Measurements from ENCODE around the gene PRND. TPM values are rescaled to one million over a fixed set of nuclear protein-coding genes. Genes with fewer than 3 reads are reported as not detected.
"Not testable (repeated sequence)": the region's sequence is repeated elsewhere in the genome, so short reads cannot be mapped to it uniquely, and the experiment has no call there.

PRND gene
- total RNA-seq, 1 donor from 2014 or later = 371 TPM

DNA sequence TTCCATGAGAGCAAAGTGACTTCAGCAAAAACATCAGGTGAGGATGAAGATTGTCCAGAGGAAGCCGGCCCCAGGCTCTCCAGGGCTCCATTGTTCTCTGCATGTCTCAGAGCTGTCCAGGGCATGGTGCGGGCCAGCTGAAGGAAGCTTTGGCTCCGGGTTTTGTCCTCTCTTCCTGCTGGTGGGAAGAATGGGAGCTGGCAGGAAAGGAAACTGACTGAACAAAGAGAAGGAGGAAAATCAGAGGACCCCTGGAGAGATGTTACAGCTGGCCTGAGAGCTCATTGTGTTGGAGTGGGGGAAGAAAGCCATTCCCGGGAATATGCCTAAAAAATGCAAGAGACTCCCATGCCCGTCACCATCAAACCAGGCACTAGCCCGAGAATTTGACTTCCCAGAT, 27.1 kb downstream of the PRND start:
- peak overlapping the region; percentile 96 for H3K27ac Mint-ChIP-seq (ENCODE audit: unreplicated experiment)
- peaks cover 2% of the 10 kb centered on the region for H3K27me3 Mint-ChIP-seq (ENCODE audit: unreplicated experiment)
- H3K36me3 Mint-ChIP-seq (ENCODE audit: low read depth, unreplicated experiment) = peaks cover 10% of the 10 kb centered on the region
- peaks cover 54% of the 10 kb centered on the region for H3K4me1 Mint-ChIP-seq (ENCODE audit: unreplicated experiment)
- no peak overlapping the region for H3K4me3 Mint-ChIP-seq (ENCODE audit: unreplicated experiment)
- TF ChIP-seq, protein P1, sequence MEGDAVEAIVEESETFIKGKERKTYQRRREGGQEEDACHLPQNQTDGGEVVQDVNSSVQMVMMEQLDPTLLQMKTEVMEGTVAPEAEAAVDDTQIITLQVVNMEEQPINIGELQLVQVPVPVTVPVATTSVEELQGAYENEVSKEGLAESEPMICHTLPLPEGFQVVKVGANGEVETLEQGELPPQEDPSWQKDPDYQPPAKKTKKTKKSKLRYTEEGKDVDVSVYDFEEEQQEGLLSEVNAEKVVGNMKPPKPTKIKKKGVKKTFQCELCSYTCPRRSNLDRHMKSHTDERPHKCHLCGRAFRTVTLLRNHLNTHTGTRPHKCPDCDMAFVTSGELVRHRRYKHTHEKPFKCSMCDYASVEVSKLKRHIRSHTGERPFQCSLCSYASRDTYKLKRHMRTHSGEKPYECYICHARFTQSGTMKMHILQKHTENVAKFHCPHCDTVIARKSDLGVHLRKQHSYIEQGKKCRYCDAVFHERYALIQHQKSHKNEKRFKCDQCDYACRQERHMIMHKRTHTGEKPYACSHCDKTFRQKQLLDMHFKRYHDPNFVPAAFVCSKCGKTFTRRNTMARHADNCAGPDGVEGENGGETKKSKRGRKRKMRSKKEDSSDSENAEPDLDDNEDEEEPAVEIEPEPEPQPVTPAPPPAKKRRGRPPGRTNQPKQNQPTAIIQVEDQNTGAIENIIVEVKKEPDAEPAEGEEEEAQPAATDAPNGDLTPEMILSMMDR (IDR thresholded peaks at IDR 0.05; ENCODE audit: unreplicated experiment) = no peak
- no peaks in the 10 kb centered on the region for H3K9me3 Mint-ChIP-seq (ENCODE audit: unreplicated experiment)
- peak; percentile 67 for DNase-seq (ENCODE audit: low spot score)

DNA sequence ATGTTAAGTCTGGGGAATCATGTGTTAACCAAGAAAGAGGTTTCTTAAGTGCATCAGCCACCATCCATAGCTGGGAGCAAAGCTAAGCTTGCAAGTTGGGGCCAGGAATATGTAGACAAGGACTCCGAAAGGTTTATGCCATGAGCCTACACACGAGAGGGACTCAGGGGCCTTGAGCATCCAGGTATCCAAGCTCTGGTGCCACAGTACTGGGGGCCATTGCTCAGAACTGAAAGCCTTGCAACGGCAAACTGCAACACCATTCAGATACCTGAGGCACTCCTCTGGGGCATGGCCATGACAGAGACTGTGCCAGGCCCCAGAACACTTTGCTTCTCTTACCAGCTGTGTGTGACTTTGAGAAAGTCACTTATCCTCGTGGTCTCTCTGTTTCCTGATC, 27.6 kb downstream of the PRND start:
- H3K9me3 Mint-ChIP-seq (ENCODE audit: unreplicated experiment) = no peaks in the 10 kb centered on the region
- TF ChIP-seq, protein P1 (IDR thresholded peaks at IDR 0.05; ENCODE audit: unreplicated experiment) = no peak
- no peak overlapping the region for H3K4me3 Mint-ChIP-seq (ENCODE audit: unreplicated experiment)
- peak overlapping the region; percentile 96 for H3K27ac Mint-ChIP-seq (ENCODE audit: unreplicated experiment)
- no peak for DNase-seq (ENCODE audit: low spot score)
- H3K27me3 Mint-ChIP-seq (ENCODE audit: unreplicated experiment) = peaks cover 2% of the 10 kb centered on the region
- H3K36me3 Mint-ChIP-seq (ENCODE audit: low read depth, unreplicated experiment) = peaks cover 10% of the 10 kb centered on the region
- peaks cover 57% of the 10 kb centered on the region for H3K4me1 Mint-ChIP-seq (ENCODE audit: unreplicated experiment)

DNA sequence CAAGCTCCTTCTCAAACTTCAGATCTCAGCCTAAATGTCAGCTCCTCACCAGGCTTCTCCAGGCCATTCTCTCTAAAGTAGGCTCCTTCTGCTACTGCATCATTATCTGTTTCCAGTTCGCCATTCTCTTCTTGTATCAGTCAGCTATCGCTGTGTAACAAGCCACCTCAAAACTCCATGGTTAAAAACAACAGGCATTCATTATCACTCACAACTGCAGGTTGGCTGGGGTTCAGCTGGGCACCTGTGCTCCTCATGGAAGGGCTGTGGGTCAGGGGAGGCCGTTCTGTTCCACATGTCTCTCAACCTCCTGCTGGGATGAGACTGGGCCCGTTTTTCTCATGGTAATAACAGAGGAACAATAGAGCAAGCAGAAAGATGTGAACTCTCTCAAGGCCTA, 28.7 kb downstream of the PRND start:
- H3K4me1 Mint-ChIP-seq (ENCODE audit: unreplicated experiment) = peaks cover 54% of the 10 kb centered on the region
- DNase-seq (ENCODE audit: low spot score) = no peak
- H3K27ac Mint-ChIP-seq (ENCODE audit: unreplicated experiment) = peak overlapping the region; percentile 96
- H3K9me3 Mint-ChIP-seq (ENCODE audit: unreplicated experiment) = no peaks in the 10 kb centered on the region
- TF ChIP-seq, protein P1 (IDR thresholded peaks at IDR 0.05; ENCODE audit: unreplicated experiment) = no peak
- H3K4me3 Mint-ChIP-seq (ENCODE audit: unreplicated experiment) = peak overlapping the region; percentile 5
- H3K27me3 Mint-ChIP-seq (ENCODE audit: unreplicated experiment) = peaks cover 2% of the 10 kb centered on the region
- peaks cover 10% of the 10 kb centered on the region for H3K36me3 Mint-ChIP-seq (ENCODE audit: low read depth, unreplicated experiment)

DNA sequence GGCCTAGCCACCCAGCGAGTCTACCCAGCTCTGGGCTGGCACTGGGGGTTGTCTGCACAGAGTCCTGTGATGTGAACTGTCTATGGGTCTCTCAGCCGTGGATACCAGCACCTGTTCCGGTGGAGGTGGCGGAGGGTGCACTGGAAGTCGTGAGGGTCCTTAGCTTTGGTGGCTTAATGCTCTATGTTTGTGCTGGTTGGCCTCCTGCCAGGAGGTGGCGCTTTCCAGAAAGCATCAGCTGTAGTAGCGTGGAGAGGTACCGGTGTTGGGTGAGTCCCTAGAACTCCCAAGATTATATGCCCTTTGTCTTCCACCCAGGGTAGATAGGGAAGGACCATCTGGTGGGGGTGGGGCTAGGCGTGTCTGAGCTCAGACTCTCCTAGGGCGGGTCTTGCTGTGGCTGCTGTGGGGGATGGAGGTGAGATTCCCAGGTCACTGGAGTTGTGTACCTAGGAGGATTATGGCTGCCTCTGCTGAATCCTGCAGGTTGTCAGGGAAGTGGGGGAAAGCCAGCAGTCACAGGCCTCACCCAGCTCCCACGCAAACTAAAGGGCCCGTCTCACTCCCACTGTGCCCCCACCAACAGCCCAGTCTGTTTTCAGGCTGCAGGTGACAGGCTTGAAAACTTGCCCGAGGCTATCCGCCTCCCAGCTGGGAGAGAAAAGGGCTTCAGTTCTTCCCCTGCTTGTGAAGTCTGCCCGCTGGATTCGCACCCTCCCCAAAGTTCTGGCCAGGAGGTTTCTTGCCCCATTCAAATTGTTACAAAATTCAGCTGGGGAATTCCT, 37.6 kb downstream of the PRND start:
- H3K4me1 Mint-ChIP-seq (ENCODE audit: unreplicated experiment) = peaks cover 44% of the 10 kb centered on the region
- not testable (repeated sequence) for H3K27ac Mint-ChIP-seq (ENCODE audit: unreplicated experiment); H3K9me3 Mint-ChIP-seq (ENCODE audit: unreplicated experiment); H3K27me3 Mint-ChIP-seq (ENCODE audit: unreplicated experiment); H3K4me3 Mint-ChIP-seq (ENCODE audit: unreplicated experiment); H3K36me3 Mint-ChIP-seq (ENCODE audit: low read depth, unreplicated experiment)
- TF ChIP-seq, protein P1 (IDR thresholded peaks at IDR 0.05; ENCODE audit: unreplicated experiment) = peak; percentile 28
- DNase-seq (ENCODE audit: low spot score) = peak; percentile 31

DNA sequence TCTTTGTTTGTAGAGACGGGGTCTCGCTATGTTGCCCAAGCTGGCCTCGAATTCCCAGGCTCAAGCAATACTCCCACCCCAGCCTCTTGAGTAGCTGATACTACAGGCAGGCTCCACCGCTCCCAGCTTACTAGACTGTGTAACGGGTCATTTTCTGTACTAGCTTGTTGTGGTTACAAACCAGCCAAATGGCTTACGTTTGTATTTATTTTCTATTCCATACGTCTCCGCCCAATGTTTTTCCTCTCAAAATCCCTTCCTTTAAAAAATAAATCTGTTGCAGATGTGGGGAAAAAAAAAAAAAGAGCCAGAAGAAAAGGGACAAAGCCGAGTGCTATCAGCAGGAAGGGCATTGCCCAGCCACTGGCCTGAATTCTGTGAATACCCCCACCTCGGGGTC, 41.6 kb downstream of the PRND start:
- peaks cover 2% of the 10 kb centered on the region for H3K27me3 Mint-ChIP-seq (ENCODE audit: unreplicated experiment)
- no peak for DNase-seq (ENCODE audit: low spot score)
- H3K36me3 Mint-ChIP-seq (ENCODE audit: low read depth, unreplicated experiment) = peaks cover 5% of the 10 kb centered on the region
- H3K9me3 Mint-ChIP-seq (ENCODE audit: unreplicated experiment) = no peaks in the 10 kb centered on the region
- H3K4me1 Mint-ChIP-seq (ENCODE audit: unreplicated experiment) = peaks cover 49% of the 10 kb centered on the region
- TF ChIP-seq, protein P1 (IDR thresholded peaks at IDR 0.05; ENCODE audit: unreplicated experiment) = no peak
- no peak overlapping the region for H3K27ac Mint-ChIP-seq (ENCODE audit: unreplicated experiment)
- no peak overlapping the region for H3K4me3 Mint-ChIP-seq (ENCODE audit: unreplicated experiment)
